Fibroblast of lung (primary cell): ENCODE measurements around the gene INO80E.

Source experiments
- CTCF ChIP-seq, 2 donors: IDR thresholded peaks in 1 of 2; conservative IDR thresholded peaks in 1 of 2; 1 replicate in 1 of 2; 2 replicates in 1 of 2; pipeline ENCODE4 v1.5.1; 2011 to 2012; ENCODE audit warnings: low read length in 2 of 2, control low read depth in 1 of 2, inconsistent platforms in 1 of 2, low read depth in 1 of 2, mild to moderate bottlenecking in 1 of 2
- EZH2 ChIP-seq: IDR thresholded peaks from 2 replicates; pipeline ENCODE4 v1.5.1; 2012; ENCODE audit warnings: low read length, control low read depth, mild to moderate bottlenecking; ENCODE audit errors: missing control alignments

GRCh38 chr16:30011714-30012504, 15.9 kb downstream of the INO80E start:
- no peak for TF ChIP-seq CTCF (conservative IDR thresholded peaks at IDR 0.05 in 1 of 2, IDR thresholded peaks at IDR 0.05 in 1 of 2; ENCODE audit: low read depth in 1 of 2, low read length in 2 of 2)
- TF ChIP-seq EZH2 = peak; percentile 46
